Neural crest cell (in vitro differentiated cells): ENCODE measurements around the gene CGA. TPM values are rescaled to one million over a fixed set of nuclear protein-coding genes. Genes with fewer than 3 reads are reported as not detected.

Source experiments
- DNase-seq: peaks from one replicate; pipeline ENCODE4 v3.0.0; 2021; ENCODE audit warnings: low read depth, mixed read lengths, low spot score
- H3K27ac Mint-ChIP-seq: one replicate; pipeline ENCODE4 v1.8.0; 2021; ENCODE audit warnings: mild to moderate bottlenecking, mixed read lengths; ENCODE audit not compliant: unreplicated experiment
- H3K27me3 Mint-ChIP-seq: 2 replicates; pipeline ENCODE4 v1.8.0; 2021; ENCODE audit warnings: low read depth, mild to moderate bottlenecking, mixed read lengths
- H3K36me3 Mint-ChIP-seq: 2 replicates; pipeline ENCODE4 v1.8.0; 2021; ENCODE audit warnings: low read depth, mild to moderate bottlenecking, mixed read lengths
- H3K4me1 Mint-ChIP-seq: 2 replicates; pipeline ENCODE4 v1.8.0; 2021; ENCODE audit warnings: mixed read lengths
- H3K4me3 Mint-ChIP-seq: one replicate; pipeline ENCODE4 v1.8.0; 2021; ENCODE audit warnings: mild to moderate bottlenecking, mixed read lengths
- H3K9me3 Mint-ChIP-seq: 2 replicates; pipeline ENCODE4 v1.8.0; 2021; ENCODE audit warnings: mixed read lengths
- CTCF ChIP-seq: fragments of 200-600 bp; sonication (generic); conservative IDR thresholded peaks from 2 replicates; pipeline ENCODE4 v1.5.0; 2021; ENCODE audit warnings: antibody characterized with exemption, mild to moderate bottlenecking
- total RNA-seq: library from RNA; stranded (reverse); gene quantifications from 2 replicates; pipeline ENCODE4 v1.2.1, GENCODE V29; 2021

Gene CGA
- total RNA-seq, 1 donor from 2014 or later, result not detected

GRCh38 chr6:87124074-87124473 is 29.2 kb upstream of the CGA start:
- H3K4me3 Mint-ChIP-seq, result no peak overlapping the region
- no peak overlapping the region for H3K27ac Mint-ChIP-seq
- peaks cover 10% of the 10 kb centered on the region for H3K9me3 Mint-ChIP-seq
- H3K36me3 Mint-ChIP-seq, result no peaks in the 10 kb centered on the region
- H3K27me3 Mint-ChIP-seq, result peaks cover 3% of the 10 kb centered on the region
- no peaks in the 10 kb centered on the region for H3K4me1 Mint-ChIP-seq
- DNase-seq, result no peak
- TF ChIP-seq CTCF, result no peak

GRCh38 chr6:87122477-87122876 is 27.6 kb upstream of the CGA start:
- Mint-ChIP-seq H3K4me3 (no peak overlapping the region), H3K9me3 (peaks cover 10% of the 10 kb centered on the region), H3K27ac (no peak overlapping the region), H3K27me3 (peaks cover 3% of the 10 kb centered on the region), H3K4me1 (no peaks in the 10 kb centered on the region), H3K36me3 (no peaks in the 10 kb centered on the region)
- no peak for TF ChIP-seq CTCF
- no peak for DNase-seq

GRCh38 chr6:87118054-87118453 is 23.1 kb upstream of the CGA start:
- H3K4me3 Mint-ChIP-seq, result no peak overlapping the region
- no peak for DNase-seq
- TF ChIP-seq CTCF, result no peak
- H3K4me1 Mint-ChIP-seq, result no peaks in the 10 kb centered on the region
- no peak overlapping the region for H3K27ac Mint-ChIP-seq
- no peaks in the 10 kb centered on the region for H3K36me3 Mint-ChIP-seq
- H3K9me3 Mint-ChIP-seq, result peaks cover 10% of the 10 kb centered on the region
- H3K27me3 Mint-ChIP-seq, result peaks cover 7% of the 10 kb centered on the region

GRCh38 chr6:87116922-87117321 is 22.0 kb upstream of the CGA start:
- Mint-ChIP-seq H3K4me1 (no peaks in the 10 kb centered on the region), H3K9me3 (peaks cover 4% of the 10 kb centered on the region), H3K27ac (no peak overlapping the region), H3K36me3 (no peaks in the 10 kb centered on the region), H3K4me3 (no peak overlapping the region), H3K27me3 (peaks cover 7% of the 10 kb centered on the region)
- no peak for TF ChIP-seq CTCF
- DNase-seq, result no peak

GRCh38 chr6:87115402-87116135 is 20.7 kb upstream of the CGA start:
- Mint-ChIP-seq H3K4me1 (no peaks in the 10 kb centered on the region), H3K27ac (no peak overlapping the region), H3K36me3 (no peaks in the 10 kb centered on the region), H3K27me3 (peaks cover 7% of the 10 kb centered on the region), H3K4me3 (no peak overlapping the region), H3K9me3 (no peaks in the 10 kb centered on the region)
- DNase-seq, result no peak
- no peak for TF ChIP-seq CTCF
